AG09309 (cell line): ENCODE data around the gene ZDHHC12.

ENCODE experiments used
- DNase-seq: peaks from one replicate; pipeline ENCODE4 v3.0.0-alpha.2; 2010; ENCODE audit warnings: low read depth
- H3K4me3 ChIP-seq: 2 replicates; pipeline ENCODE4 v1.5.1; 2011; ENCODE audit warnings: mild to moderate bottlenecking, low read depth, low read length, moderate library complexity; ENCODE audit not compliant: control insufficient read depth
- TF ChIP-seq, protein P1 (sequence below): IDR thresholded peaks from 2 replicates; pipeline ENCODE4 v1.5.1; 2011; ENCODE audit warnings: mild to moderate bottlenecking, low read depth, low read length, inconsistent platforms; ENCODE audit not compliant: insufficient read depth, control insufficient read depth; ENCODE audit errors: missing control alignments

ZDHHC12 gene

DNA sequence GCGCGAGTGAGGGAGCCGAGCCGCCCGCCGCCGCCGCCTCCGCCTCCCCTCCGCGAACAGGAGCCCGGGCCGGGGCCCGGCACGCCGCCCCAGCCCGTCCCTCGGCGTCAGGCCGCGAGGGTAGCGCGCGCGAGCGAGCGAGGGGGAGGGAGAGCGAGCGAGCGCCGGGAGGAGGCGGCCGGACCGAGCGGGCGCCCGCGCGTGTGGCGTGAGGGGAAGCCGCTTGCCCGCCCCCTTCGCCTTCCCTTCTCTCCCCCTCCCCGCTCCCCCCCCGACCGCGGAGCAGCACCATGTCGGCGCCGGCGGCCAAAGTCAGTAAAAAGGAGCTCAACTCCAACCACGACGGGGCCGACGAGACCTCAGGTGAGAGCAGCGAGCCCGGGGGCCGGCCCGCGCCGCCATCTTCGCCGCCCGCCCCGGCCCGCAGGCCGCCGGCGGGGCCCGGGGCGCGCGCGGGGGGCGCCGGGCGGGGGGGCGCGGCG is 34.6 kb downstream of the ZDHHC12 start:
- no peak for DNase-seq
- peak overlapping the region; percentile 64 for H3K4me3 ChIP-seq
- TF ChIP-seq, protein P1, sequence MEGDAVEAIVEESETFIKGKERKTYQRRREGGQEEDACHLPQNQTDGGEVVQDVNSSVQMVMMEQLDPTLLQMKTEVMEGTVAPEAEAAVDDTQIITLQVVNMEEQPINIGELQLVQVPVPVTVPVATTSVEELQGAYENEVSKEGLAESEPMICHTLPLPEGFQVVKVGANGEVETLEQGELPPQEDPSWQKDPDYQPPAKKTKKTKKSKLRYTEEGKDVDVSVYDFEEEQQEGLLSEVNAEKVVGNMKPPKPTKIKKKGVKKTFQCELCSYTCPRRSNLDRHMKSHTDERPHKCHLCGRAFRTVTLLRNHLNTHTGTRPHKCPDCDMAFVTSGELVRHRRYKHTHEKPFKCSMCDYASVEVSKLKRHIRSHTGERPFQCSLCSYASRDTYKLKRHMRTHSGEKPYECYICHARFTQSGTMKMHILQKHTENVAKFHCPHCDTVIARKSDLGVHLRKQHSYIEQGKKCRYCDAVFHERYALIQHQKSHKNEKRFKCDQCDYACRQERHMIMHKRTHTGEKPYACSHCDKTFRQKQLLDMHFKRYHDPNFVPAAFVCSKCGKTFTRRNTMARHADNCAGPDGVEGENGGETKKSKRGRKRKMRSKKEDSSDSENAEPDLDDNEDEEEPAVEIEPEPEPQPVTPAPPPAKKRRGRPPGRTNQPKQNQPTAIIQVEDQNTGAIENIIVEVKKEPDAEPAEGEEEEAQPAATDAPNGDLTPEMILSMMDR, result no peak

DNA sequence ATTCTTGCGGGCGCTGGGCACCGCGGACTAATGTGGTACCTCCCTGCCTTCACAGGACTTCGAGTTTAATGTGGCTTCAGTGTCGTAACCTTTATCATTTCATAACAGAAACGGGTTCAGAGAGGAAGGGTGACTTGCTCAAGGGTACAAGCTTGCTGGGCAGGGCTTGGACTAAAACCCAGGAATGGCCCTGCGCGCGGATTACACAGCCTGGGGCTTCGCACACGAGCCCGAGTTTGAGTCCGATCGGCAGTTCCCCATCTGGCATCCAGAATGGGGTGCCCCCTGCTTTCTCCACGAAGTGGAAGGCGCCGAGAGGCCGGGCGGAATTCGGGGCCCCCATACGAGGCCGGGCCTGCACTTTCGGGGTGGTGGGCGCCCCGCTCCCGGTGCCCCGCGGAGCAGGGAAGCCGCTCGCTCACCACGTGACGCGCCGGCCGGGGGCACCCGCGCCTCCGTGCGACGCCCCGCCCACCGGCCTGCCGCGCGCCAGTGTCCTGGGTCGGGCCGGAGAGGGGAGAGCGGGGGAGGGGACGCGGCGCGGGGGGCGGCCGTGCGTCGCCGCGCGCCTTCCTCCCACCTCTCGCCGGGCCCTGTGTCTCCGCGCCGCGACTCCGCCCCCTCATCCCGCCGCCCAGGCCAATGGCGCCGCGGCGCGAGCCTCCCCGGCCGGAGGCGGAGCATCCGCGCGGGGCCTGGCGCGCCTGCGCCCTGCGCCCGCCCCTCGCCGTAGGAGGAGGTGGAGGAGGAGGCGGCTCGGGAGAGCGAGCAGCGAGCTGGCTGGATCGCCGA is 35.2 kb downstream of the ZDHHC12 start, which contains the start of gene SET:
SET (plus strand) TSS at position 722 of the 792 bp plus-strand sequence. CDS start 361 bp downstream, outside the sequence.
- TF ChIP-seq, protein P1, result no peak
- DNase-seq, result no peak
- H3K4me3 ChIP-seq, result peak within 1 kb of the TSS; percentile 64

DNA sequence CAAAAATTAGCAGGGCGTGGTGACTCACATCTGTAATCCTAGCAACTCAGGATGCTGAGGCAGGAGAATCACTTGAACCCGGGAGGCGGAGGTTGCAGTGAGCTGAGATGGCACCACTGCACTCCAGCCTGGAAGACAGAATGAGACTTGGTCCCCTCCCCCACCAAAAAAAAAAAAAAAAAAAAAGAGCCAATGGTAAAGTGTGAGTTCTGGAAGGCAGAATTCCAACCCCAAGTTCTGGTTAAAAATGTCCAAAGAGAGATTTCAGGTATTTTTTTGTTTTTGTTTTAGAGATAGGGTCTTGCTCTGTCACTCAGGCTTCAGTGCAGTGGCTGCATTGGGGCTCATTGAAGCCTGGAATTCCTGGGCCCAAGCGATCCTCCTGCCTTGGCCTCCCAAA is 36.5 kb downstream of the ZDHHC12 start:
- no peak for DNase-seq
- TF ChIP-seq, protein P1, result no peak
- H3K4me3 ChIP-seq, result no peak overlapping the region

DNA sequence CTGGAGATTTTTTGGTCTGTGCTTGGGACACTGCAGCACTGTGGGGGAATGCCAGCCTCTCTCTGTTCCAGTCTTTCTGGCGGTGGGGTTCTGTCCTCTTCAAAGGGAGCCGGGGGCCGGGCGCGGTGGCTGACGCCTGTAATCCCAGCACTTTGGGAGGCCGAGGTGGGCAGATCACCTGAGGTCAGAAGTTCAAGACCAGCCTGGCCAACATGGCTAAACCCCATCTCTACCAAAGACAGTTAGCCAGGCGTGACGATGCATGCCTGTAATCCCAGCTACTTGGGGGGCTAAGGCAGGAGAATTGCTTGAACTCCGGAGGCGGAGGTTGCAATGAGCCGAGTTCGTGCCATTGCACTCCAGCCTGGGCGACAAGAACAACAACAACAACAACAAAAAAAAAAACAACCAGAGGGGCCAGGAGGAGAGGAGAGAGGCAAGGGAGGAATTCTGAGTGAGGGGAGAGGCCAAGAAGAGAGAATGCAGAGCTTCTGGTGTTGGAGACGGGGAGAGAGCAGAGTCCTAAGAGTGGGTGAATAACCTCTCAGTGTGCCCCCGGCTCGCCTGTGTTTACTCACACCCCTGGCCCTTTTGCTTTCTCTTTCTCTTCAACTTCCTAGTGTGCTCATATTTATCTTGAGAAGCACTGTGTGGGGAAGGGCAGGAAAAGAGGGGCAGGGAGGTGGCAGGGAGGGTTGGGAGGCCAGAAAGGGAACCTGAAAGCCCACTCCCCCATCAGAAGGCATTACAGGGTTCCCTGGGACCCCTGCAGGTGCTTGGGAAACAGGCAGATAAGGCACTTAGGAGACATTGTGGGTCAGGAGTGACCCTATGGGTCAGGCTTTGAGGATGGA is 38.1 kb downstream of the ZDHHC12 start:
- DNase-seq, result no peak
- TF ChIP-seq, protein P1, result no peak
- no peak overlapping the region for H3K4me3 ChIP-seq

DNA sequence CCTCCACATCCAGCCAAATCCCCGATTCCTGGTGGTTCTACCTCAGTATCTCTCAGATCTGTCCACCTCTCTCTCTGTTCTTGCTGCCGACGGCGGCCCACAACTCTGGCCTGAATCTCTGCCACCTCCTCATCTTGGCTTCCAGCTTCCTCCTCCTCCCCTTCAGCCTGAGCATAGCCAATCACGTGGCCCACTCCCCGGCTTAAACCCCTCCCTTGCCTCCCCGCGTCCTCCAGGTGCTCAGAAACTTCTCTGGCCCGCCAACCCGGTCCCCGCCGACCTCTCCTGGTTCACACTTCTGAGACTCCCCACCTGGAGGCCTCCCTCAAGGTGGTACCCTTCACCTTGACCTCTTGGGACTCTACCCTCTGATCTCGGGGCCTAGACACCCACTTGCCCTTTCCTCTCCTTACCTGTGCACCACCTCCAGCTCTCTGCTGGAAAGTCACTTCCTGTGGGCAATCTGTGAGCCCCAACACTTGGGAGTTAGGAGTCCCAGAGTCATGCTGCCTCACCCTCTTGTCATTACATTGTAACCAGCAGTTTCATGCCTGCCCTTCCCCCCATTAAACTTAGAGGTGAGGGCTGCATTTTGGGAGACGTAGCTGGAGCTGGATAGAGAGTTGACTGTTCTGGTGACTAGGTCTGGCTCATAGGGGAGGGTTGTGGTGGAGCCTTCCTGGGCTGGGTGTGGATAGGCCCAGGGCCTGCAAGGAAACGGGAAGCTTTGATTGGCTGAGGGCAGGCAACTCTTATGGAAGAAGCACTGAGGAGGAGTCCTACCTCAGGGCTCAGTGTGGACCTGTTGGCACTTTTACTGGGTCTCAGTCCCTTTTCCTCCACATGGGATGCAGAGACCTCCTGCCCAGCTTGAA is 39.4 kb downstream of the ZDHHC12 start:
- H3K4me3 ChIP-seq, result peak overlapping the region; percentile 68
- TF ChIP-seq, protein P1, result no peak
- DNase-seq, result no peak

DNA sequence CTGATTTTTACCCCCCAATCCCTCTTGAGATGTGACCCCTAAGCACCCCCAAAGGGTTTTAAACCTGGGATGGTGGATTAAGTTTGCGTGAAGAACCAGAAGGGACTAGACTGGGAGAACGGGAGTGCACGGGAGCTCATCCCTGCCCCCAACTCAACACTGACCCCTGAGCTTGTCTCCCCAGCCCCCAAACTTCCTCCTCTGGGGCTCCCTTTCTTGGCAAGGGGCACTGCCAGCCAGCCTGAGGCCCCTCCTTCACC is 39.9 kb downstream of the ZDHHC12 start:
- H3K4me3 ChIP-seq, result peak overlapping the region; percentile 68
- DNase-seq, result no peak
- TF ChIP-seq, protein P1, result no peak
